H1 (cell line): Measurements from ENCODE around the gene FAM83F.

ENCODE experiments used
- EZH2 ChIP-seq: fragments of 200-600 bp; sonication (generic); IDR thresholded peaks from 2 replicates; pipeline ENCODE4 v1.7.1; 2012; ENCODE audit warnings: low read depth, mild to moderate bottlenecking, moderate library complexity, low read length, inconsistent platforms; ENCODE audit not compliant: severe bottlenecking
- NRF1 ChIP-seq: IDR thresholded peaks from 2 replicates; pipeline ENCODE4 v1.6.1; 2011; ENCODE audit warnings: mild to moderate bottlenecking, low read depth, low read length, improper control_type of control experiment
- POLR2A ChIP-seq, 2 experiments: IDR thresholded peaks; 1 replicate in 1 of 2; 2 replicates in 1 of 2; pipeline ENCODE4 v1.6.1; 2011; ENCODE audit warnings: low read depth in 2 of 2, low read length in 2 of 2, mild to moderate bottlenecking in 2 of 2; ENCODE audit errors: control extremely low read depth in 1 of 2
- POLR2AphosphoS5 ChIP-seq: IDR thresholded peaks from 2 replicates; pipeline ENCODE4 v1.6.1; 2011; ENCODE audit warnings: low read depth, low read length
- SRF ChIP-seq: IDR thresholded peaks from 2 replicates; pipeline ENCODE4 v1.6.1; 2011; ENCODE audit warnings: mild to moderate bottlenecking, low read depth, low read length, moderate library complexity
- TEAD4 ChIP-seq: IDR thresholded peaks from 2 replicates; pipeline ENCODE4 v1.6.1; 2012; ENCODE audit warnings: low read depth, low read length, inconsistent platforms, mixed read lengths
- ZNF274 ChIP-seq: IDR thresholded peaks from 2 replicates; pipeline ENCODE4 v1.7.0; 2012; ENCODE audit warnings: low read length, borderline replicate concordance; ENCODE audit errors: extremely low read depth
- TF ChIP-seq, protein P1 (sequence below), 3 experiments: IDR thresholded peaks; 1 replicate in 2 of 3; 2 replicates in 1 of 3; pipeline versions ENCODE4 v1.5.1 to v1.6.1; 2011; ENCODE audit warnings: low read length in 3 of 3, mild to moderate bottlenecking in 3 of 3, inconsistent platforms in 2 of 3, low read depth in 1 of 3, moderate library complexity in 1 of 3; ENCODE audit not compliant: insufficient read depth in 1 of 3; ENCODE audit errors: control extremely low read depth in 1 of 3
- TF ChIP-seq, protein P2 (sequence below): IDR thresholded peaks from 2 replicates; pipeline ENCODE4 v1.6.1; 2012; ENCODE audit warnings: low read length, inconsistent platforms

DNA sequence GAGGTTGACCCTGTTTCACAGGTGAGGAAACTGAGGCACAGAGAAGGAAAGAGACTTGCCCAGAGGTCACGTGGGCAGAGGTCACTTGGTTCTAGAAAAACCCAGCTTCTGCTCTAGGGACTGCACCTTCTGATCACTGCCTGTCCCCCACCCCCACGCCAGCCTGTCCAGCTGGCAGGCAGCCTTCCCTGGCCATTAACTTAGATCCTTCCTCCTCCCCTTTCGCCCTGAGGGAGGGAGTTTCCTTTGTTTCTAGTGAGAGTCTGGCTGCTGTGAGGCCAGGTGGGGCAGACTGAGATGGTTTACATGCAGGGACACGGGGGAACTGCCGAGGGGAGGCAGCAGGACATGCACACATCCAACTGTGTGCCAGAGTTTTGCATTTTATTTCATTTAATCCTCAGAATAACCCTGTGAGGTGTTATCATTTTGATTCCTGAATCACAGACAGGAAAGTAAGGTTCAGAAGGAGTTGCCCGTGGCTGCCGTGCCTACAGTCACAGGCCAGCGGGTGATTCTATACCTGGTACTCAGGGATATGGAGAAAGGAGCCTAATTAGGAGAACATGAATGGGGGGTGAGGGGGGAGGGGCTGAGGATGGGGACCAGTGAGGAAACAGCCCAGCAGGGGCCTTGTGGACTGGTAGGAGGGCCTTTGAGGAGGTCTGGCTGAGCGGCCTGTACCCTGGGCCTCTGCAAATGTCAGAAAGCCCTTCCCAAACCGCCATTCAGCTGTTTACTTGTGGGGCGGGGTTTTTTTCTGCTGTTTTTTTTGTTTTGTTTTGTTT, 3.4 kb downstream of the FAM83F start:
- TF ChIP-seq EZH2 (no peak), POLR2AphosphoS5 (no peak), NRF1 (no peak), POLR2A (IDR thresholded peaks at IDR 0.05; ENCODE audit: control extremely low read depth in 1 of 2, low read depth in 2 of 2, low read length in 2 of 2) (no peak), TEAD4 (no peak), ZNF274 (no peak), SRF (no peak)
- TF ChIP-seq, protein P1, sequence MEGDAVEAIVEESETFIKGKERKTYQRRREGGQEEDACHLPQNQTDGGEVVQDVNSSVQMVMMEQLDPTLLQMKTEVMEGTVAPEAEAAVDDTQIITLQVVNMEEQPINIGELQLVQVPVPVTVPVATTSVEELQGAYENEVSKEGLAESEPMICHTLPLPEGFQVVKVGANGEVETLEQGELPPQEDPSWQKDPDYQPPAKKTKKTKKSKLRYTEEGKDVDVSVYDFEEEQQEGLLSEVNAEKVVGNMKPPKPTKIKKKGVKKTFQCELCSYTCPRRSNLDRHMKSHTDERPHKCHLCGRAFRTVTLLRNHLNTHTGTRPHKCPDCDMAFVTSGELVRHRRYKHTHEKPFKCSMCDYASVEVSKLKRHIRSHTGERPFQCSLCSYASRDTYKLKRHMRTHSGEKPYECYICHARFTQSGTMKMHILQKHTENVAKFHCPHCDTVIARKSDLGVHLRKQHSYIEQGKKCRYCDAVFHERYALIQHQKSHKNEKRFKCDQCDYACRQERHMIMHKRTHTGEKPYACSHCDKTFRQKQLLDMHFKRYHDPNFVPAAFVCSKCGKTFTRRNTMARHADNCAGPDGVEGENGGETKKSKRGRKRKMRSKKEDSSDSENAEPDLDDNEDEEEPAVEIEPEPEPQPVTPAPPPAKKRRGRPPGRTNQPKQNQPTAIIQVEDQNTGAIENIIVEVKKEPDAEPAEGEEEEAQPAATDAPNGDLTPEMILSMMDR (IDR thresholded peaks at IDR 0.05; ENCODE audit: control extremely low read depth in 1 of 3, insufficient read depth in 1 of 3, low read depth in 1 of 3, low read length in 3 of 3) = no peak
- TF ChIP-seq, protein P2, sequence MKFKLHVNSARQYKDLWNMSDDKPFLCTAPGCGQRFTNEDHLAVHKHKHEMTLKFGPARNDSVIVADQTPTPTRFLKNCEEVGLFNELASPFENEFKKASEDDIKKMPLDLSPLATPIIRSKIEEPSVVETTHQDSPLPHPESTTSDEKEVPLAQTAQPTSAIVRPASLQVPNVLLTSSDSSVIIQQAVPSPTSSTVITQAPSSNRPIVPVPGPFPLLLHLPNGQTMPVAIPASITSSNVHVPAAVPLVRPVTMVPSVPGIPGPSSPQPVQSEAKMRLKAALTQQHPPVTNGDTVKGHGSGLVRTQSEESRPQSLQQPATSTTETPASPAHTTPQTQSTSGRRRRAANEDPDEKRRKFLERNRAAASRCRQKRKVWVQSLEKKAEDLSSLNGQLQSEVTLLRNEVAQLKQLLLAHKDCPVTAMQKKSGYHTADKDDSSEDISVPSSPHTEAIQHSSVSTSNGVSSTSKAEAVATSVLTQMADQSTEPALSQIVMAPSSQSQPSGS = no peak
